ENCODE measurements around the gene NPL. TPM values are rescaled to one million over a fixed set of nuclear protein-coding genes. Genes with fewer than 3 reads are reported as not detected.

NPL gene
- total RNA-seq, 1 donor from 2014 or later, result 44.5 TPM

- no peak for ATAC-seq
- intact Hi-C loops (cut with DNase I), result no loop called here
Observed at GRCh38 chr1:182847105-182847504, 57.5 kb downstream of the NPL start.

GRCh38 chr1:182848736-182849135 is 59.2 kb downstream of the NPL start:
- DNase-seq (no peak), ATAC-seq (no peak)
- no peak for TF ChIP-seq CTCF (IDR thresholded peaks at IDR 0.05)
- Histone ChIP-seq H3K9me3 (no peaks in the 10 kb centered on the region), H3K27me3 (no peaks in the 10 kb centered on the region), H3K4me1 (peaks cover 5% of the 10 kb centered on the region), H3K36me3 (peaks cover 97% of the 10 kb centered on the region), H3K4me3 (no peak overlapping the region), H3K27ac (no peak overlapping the region)
- intact Hi-C loops (cut with DNase I), result no loop called here

More at GRCh38 chr1:182847105-182847504, 57.5 kb downstream of the NPL start:
- Histone ChIP-seq H3K9me3 (no peaks in the 10 kb centered on the region), H3K4me1 (peaks cover 22% of the 10 kb centered on the region), H3K36me3 (peaks cover 92% of the 10 kb centered on the region), H3K27me3 (no peaks in the 10 kb centered on the region), H3K4me3 (no peak overlapping the region), H3K27ac (no peak overlapping the region)
- TF ChIP-seq CTCF (IDR thresholded peaks at IDR 0.05), result no peak
- no peak for DNase-seq

- H3K27ac ChIP-seq, result no peak overlapping the region
- H3K9me3 ChIP-seq, result no peaks in the 10 kb centered on the region
- H3K27me3 ChIP-seq, result no peaks in the 10 kb centered on the region
- no peaks in the 10 kb centered on the region for H3K4me1 ChIP-seq
- DNase-seq (no peak), ATAC-seq (no peak)
- H3K4me3 ChIP-seq, result no peak overlapping the region
- H3K36me3 ChIP-seq, result peaks cover 97% of the 10 kb centered on the region
- no peak for TF ChIP-seq CTCF (IDR thresholded peaks at IDR 0.05)
- intact Hi-C loops (cut with DNase I), result no loop called here
Observed at GRCh38 chr1:182850319-182850718, 60.7 kb downstream of the NPL start.

- Histone ChIP-seq H3K4me3 (no peak overlapping the region), H3K36me3 (peaks cover 97% of the 10 kb centered on the region), H3K4me1 (no peaks in the 10 kb centered on the region), H3K9me3 (no peaks in the 10 kb centered on the region), H3K27me3 (no peaks in the 10 kb centered on the region), H3K27ac (no peak overlapping the region)
- DNase-seq (no peak), ATAC-seq (no peak)
- intact Hi-C loops (cut with DNase I), result no loop called here
- no peak for TF ChIP-seq CTCF (IDR thresholded peaks at IDR 0.05)
Observed at GRCh38 chr1:182851825-182852224, 62.3 kb downstream of the NPL start.

- Histone ChIP-seq H3K36me3 (peaks cover 97% of the 10 kb centered on the region), H3K4me3 (no peak overlapping the region), H3K27ac (no peak overlapping the region), H3K9me3 (no peaks in the 10 kb centered on the region), H3K27me3 (no peaks in the 10 kb centered on the region), H3K4me1 (peaks cover 6% of the 10 kb centered on the region)
- intact Hi-C loops (cut with DNase I), result no loop called here
- ATAC-seq (no peak), DNase-seq (no peak)
- TF ChIP-seq CTCF (IDR thresholded peaks at IDR 0.05), result no peak
Observed at GRCh38 chr1:182855911-182856310, 66.3 kb downstream of the NPL start.

- H3K4me1 ChIP-seq, result peaks cover 6% of the 10 kb centered on the region
- ATAC-seq (no peak), DNase-seq (no peak)
- no peak for TF ChIP-seq CTCF (IDR thresholded peaks at IDR 0.05)
- H3K4me3 ChIP-seq, result no peak overlapping the region
- no peaks in the 10 kb centered on the region for H3K9me3 ChIP-seq
- intact Hi-C loops (cut with DNase I), result no loop called here
- H3K27me3 ChIP-seq, result no peaks in the 10 kb centered on the region
- H3K36me3 ChIP-seq, result peaks cover 100% of the 10 kb centered on the region
- no peak overlapping the region for H3K27ac ChIP-seq
Observed at GRCh38 chr1:182857212-182857611, 67.6 kb downstream of the NPL start.

Measured in upper lobe of right lung (tissue), 1 donor.